ENCODE data around the gene PRR12.

DNA sequence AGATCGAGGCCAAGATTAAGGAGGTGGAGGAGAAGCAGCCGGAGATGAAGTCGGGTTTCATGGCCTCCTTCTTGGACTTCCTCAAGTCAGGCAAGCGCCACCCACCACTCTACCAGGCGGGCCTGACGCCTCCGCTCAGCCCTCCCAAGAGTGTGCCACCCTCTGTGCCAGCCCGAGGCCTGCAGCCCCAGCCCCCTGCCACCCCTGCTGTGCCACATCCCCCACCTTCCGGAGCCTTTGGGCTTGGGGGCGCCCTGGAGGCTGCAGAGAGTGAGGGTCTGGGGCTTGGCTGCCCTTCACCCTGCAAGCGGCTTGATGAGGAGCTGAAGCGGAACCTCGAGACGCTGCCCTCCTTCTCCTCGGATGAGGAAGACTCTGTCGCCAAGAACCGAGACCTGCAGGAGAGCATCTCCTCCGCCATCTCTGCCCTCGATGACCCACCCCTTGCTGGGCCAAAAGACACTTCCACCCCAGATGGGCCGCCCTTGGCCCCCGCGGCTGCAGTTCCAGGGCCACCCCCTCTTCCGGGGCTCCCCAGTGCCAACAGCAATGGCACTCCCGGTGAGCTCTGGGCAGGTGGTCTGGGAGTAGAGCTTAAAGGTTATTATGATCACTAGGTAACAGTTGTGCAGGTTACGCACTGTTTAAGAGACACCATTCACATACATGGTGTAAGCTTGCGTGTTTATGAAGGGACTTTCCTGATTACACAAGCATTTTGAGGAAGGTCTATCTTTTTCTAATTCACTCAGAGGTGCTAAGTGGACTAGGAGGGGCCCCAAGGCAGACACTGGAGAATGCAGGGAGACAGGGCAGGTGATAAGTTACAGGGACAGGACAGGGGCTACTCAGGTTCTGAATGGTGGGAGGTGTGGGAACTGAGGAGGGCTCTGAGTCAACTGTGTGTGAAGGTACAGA, 8.7 kb downstream of the PRR12 start:
- no peak for TF ChIP-seq POLR2A (IDR thresholded peaks at IDR 0.05; ENCODE audit: low read depth, low read length)
- TF ChIP-seq POLR2AphosphoS5 (IDR thresholded peaks at IDR 0.05; ENCODE audit: low read depth, low read length), result no peak
- no peak for TF ChIP-seq TAF1 (IDR thresholded peaks at IDR 0.05; ENCODE audit: low read depth, low read length)
- no peak for TF ChIP-seq POU2F2 (IDR thresholded peaks at IDR 0.05; ENCODE audit: low read depth, low read length)
- no peak for TF ChIP-seq SPI1 (IDR thresholded peaks at IDR 0.05; ENCODE audit: low read depth, low read length)

Measured in GM12891 (cell line).